ENCODE measurements around the gene ATP8A1. TPM values are rescaled to one million over a fixed set of nuclear protein-coding genes. Genes with fewer than 3 reads are reported as not detected.
A peak's percentile ranks its signal among the peaks of the same experiment; 100 is the strongest.

ATP8A1 gene
- total RNA-seq, 2 experiments from 2014 or later = 80.0 to 141 TPM

DNA sequence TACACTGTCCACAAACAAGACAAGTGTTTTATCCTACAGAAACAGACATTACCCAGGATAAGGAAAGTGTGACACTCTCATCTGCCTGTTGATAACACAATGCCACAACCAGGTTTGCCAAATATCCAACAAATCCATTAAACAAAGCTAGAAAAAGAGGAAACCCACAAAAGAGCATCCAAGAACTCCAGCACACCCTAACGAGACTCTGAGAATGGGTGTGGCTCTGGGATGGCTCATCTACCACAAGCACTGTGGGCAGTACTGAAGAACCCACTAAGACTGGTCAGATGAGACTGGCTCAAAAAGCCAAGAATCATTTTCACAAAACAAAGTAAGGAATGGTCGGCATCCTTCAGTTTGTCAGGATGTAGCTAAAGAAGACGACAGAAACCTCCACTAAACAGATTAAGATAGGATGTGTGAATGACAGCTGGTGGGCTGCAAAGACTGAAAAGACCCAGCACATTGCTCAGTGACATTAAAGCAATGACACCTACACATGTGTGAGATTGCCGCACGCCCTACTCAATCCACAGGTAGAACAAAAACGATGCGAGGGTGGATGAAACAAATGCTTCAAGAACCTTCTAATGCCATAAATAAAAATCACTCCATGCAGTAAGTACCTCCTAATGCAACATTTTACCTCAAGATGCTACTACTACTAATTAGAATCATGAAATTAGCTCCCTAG, 14.7 kb downstream of the ATP8A1 start:
- Histone ChIP-seq H3K9me2 (ENCODE audit: insufficient read depth, low read length) (no peaks in the 10 kb centered on the region), H3K4me1 (ENCODE audit: insufficient read depth, low read length, poor library complexity, severe bottlenecking) (peaks cover 97% of the 10 kb centered on the region), H3K9me3 (ENCODE audit: low read length) (no peaks in the 10 kb centered on the region), H3K79me2 (ENCODE audit: insufficient read depth, low read depth, low read length) (peaks cover 100% of the 10 kb centered on the region), H3K27ac (ENCODE audit: low read depth, low read length, poor library complexity, severe bottlenecking) (peak overlapping the region; percentile 99), H3K4me2 (ENCODE audit: low read length) (peak overlapping the region; percentile 80), H3K4me3 (ENCODE audit: low read depth, low read length, poor library complexity, severe bottlenecking) (peak overlapping the region; percentile 65), H4K20me1 (ENCODE audit: insufficient read depth, low read length) (no peaks in the 10 kb centered on the region), H3K36me3 (ENCODE audit: insufficient read depth, low read length) (peaks cover 22% of the 10 kb centered on the region; the same call in 1 of the 2 replicates), H2AFZ (ENCODE audit: low read length) (no peak overlapping the region)
- ChIA-PET CTCF (ENCODE audit: unreplicated experiment) (no interaction called here), POLR2A (interaction anchor here (1.0 to 9.4 kb wide), 11 partner anchors 8 to 73 kb away, joined by 3 to 132 read pairs (median 5); partner anchors contain the start of gene ATP8A1)
- DNase-seq (ENCODE audit: low spot score) = no peak
- intact Hi-C loops (cut with micrococcal nuclease; ENCODE audit: unreplicated experiment) = loop anchor here (5.0 kb wide), 1 partner anchor 1650 kb away; no protein-coding TSS in a partner anchor
- BruUV-seq (replicated peaks) = no TSS peak
- TF ChIP-seq CTCF (conservative IDR thresholded peaks at IDR 0.05; ENCODE audit: low read length) = no peak
- no peak for TF ChIP-seq EZH2phosphoT487 (IDR thresholded peaks at IDR 0.05; ENCODE audit: borderline replicate concordance, low read depth, low read length)

DNA sequence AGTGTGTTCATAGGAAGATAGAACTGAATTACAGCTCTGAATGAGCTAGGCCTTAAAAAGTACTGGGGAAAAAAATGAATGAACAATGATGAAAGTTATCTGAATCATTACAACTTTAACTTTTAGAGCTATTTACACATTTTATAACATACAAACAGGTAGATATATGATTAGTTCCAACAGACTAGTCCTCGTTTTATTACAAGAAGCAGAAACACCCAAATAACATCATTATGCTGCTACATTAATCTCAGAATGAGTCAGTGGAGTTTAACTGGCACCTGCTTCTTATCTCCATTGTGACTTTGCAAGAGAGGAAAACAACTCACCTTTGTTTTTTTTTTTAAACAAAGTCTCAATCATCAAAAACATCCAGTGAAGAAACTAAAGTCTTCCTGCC, 15.2 kb downstream of the ATP8A1 start:
- Histone ChIP-seq H3K27ac (ENCODE audit: low read depth, low read length, poor library complexity, severe bottlenecking) (peak overlapping the region; percentile 99), H2AFZ (ENCODE audit: low read length) (no peak overlapping the region), H3K4me1 (ENCODE audit: insufficient read depth, low read length, poor library complexity, severe bottlenecking) (peaks cover 97% of the 10 kb centered on the region), H4K20me1 (ENCODE audit: insufficient read depth, low read length) (no peaks in the 10 kb centered on the region), H3K79me2 (ENCODE audit: insufficient read depth, low read depth, low read length) (peaks cover 100% of the 10 kb centered on the region), H3K4me2 (ENCODE audit: low read length) (peak overlapping the region; percentile 80), H3K36me3 (ENCODE audit: insufficient read depth, low read length) (peaks cover 26% of the 10 kb centered on the region; the same call in 1 of the 2 replicates), H3K9me3 (ENCODE audit: low read length) (no peaks in the 10 kb centered on the region), H3K9me2 (ENCODE audit: insufficient read depth, low read length) (no peaks in the 10 kb centered on the region), H3K4me3 (ENCODE audit: low read depth, low read length, poor library complexity, severe bottlenecking) (peak overlapping the region; percentile 65)
- ChIA-PET CTCF (ENCODE audit: unreplicated experiment) (no interaction called here), POLR2A (interaction anchor here (1.0 to 9.4 kb wide), 12 partner anchors 8 to 73 kb away, joined by 3 to 132 read pairs (median 5); partner anchors contain the start of gene ATP8A1)
- intact Hi-C loops (cut with micrococcal nuclease; ENCODE audit: unreplicated experiment) = loop anchor here (5.0 kb wide), 1 partner anchor 1649 kb away; no protein-coding TSS in a partner anchor
- DNase-seq (ENCODE audit: low spot score) = no peak
- no TSS peak for BruUV-seq (replicated peaks)
- TF ChIP-seq CTCF (conservative IDR thresholded peaks at IDR 0.05; ENCODE audit: low read length) (no peak), EZH2phosphoT487 (IDR thresholded peaks at IDR 0.05; ENCODE audit: borderline replicate concordance, low read depth, low read length) (no peak)

DNA sequence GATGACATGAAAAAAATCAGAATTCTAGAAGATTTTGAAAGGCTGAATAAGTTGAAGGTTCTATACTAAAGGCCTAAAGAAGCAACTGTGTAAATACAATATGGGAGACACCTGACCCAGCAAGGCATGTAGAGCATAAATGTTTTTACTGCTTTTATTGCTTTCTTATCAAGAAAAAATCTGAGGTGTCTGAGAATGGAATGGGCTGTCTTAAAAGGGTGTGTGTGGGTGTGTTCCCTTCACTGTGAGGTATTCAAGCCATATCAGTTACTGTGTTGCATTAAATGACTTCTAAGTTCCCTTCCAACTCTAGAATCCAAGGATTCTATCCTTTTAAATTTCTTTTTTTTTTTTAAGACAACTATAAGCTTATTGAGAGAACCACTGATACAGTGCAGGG, 15.7 kb downstream of the ATP8A1 start:
- POLR2A ChIA-PET = interaction anchor here (1.0 to 9.4 kb wide), 10 partner anchors 7 to 66 kb away, joined by 3 to 132 read pairs (median 6); partner anchors contain the start of gene ATP8A1
- peaks cover 97% of the 10 kb centered on the region for H3K4me1 ChIP-seq (ENCODE audit: insufficient read depth, low read length, poor library complexity, severe bottlenecking)
- intact Hi-C loops (cut with micrococcal nuclease; ENCODE audit: unreplicated experiment) = loop anchor here (5.0 kb wide), 1 partner anchor 1649 kb away; no protein-coding TSS in a partner anchor
- H3K36me3 ChIP-seq (ENCODE audit: insufficient read depth, low read length) = peaks cover 24% of the 10 kb centered on the region; the same call in 1 of the 2 replicates
- BruUV-seq (replicated peaks) = no TSS peak
- H3K4me3 ChIP-seq (ENCODE audit: low read depth, low read length, poor library complexity, severe bottlenecking) = peak overlapping the region; percentile 65
- peak overlapping the region; percentile 99 for H3K27ac ChIP-seq (ENCODE audit: low read depth, low read length, poor library complexity, severe bottlenecking)
- H2AFZ ChIP-seq (ENCODE audit: low read length) = no peak overlapping the region
- CTCF ChIA-PET (ENCODE audit: unreplicated experiment) = no interaction called here
- no peak for TF ChIP-seq CTCF (conservative IDR thresholded peaks at IDR 0.05; ENCODE audit: low read length)
- TF ChIP-seq EZH2phosphoT487 (IDR thresholded peaks at IDR 0.05; ENCODE audit: borderline replicate concordance, low read depth, low read length) = no peak
- H3K9me2 ChIP-seq (ENCODE audit: insufficient read depth, low read length) = no peaks in the 10 kb centered on the region
- peak overlapping the region; percentile 80 for H3K4me2 ChIP-seq (ENCODE audit: low read length)
- no peak for DNase-seq (ENCODE audit: low spot score)
- H3K9me3 ChIP-seq (ENCODE audit: low read length) = no peaks in the 10 kb centered on the region
- H4K20me1 ChIP-seq (ENCODE audit: insufficient read depth, low read length) = no peaks in the 10 kb centered on the region
- H3K79me2 ChIP-seq (ENCODE audit: insufficient read depth, low read depth, low read length) = peaks cover 100% of the 10 kb centered on the region
